K562 (cell line): ENCODE data around the gene AGK. TPM values are rescaled to one million over a fixed set of nuclear protein-coding genes. Genes with fewer than 3 reads are reported as not detected.

Source experiments
- ATAC-seq: fragments of 200-7000 bp; cut with Tn5 transposase; 3 replicates; pipeline ENCODE4 v1.9.1; 2020; ENCODE audit warnings: moderate library complexity
- Bru-seq: library from RNA; stranded (reverse); fragments of 400-500 nt; gene quantifications from one replicate; lab custom pipeline; 2021; lab: Mats Ljungman, UMichigan
- BruChase-seq, 2 experiments: library from RNA; stranded (reverse); fragments of 400-500 nt; gene quantifications; one replicate each; lab custom pipeline; 2021; lab: Mats Ljungman, UMichigan
- BruUV-seq: library from RNA; stranded (reverse); fragments of 400-500 nt; replicated peaks from 2 replicates; lab custom pipeline; 2021; lab: Mats Ljungman, UMichigan
- CTCF ChIA-PET: fragments of 300-600 bp; formaldehyde crosslinking; extraction: SDS; loops from one replicate; lab custom pipeline; 2021; ENCODE audit warnings: low intra/inter-chr PET ratio; lab: Yijun Ruan, JAX
- POLR2A ChIA-PET: fragments of 300-600, 350-650 bp; sonication (Branson Sonifier 250); formaldehyde crosslinking; extraction: SDS; loops from one replicate; lab custom pipeline; 2021; ENCODE audit warnings: antibody characterized with exemption, inconsistent platforms; lab: Yijun Ruan, JAX
- DNase-seq, 4 experiments: peaks; one replicate each; pipeline versions ENCODE4 v3.0.0 to v3.0.0-alpha.2; 2011 to 2018; ENCODE audit warnings: low spot score in 3 of 4, mixed read lengths in 3 of 4; ENCODE audit errors: extremely low read depth in 1 of 4
- FAIRE-seq: peaks from 2 replicates; lab custom pipeline; 2011; peaks lifted over from hg19 to GRCh38; lab: Jason Lieb, UNC
- H2AFZ ChIP-seq: 2 replicates; pipeline ENCODE4 v1.6.0; 2011; ENCODE audit warnings: low read depth, low read length, control low read depth, inconsistent platforms
- H3K27ac ChIP-seq: fragments of 200-600 bp; 3 replicates; pipeline ENCODE4 v1.8.0; 2011; ENCODE audit warnings: low read depth, mild to moderate bottlenecking, control low read depth, inconsistent platforms, low read length, moderate library complexity, mixed read lengths; ENCODE audit errors: extremely low read depth
- H3K27me3 ChIP-seq, 2 experiments: fragments of 300-600 bp in 1 of 2; 2 replicates in 1 of 2; 3 replicates in 1 of 2; pipeline versions ENCODE4 v1.6.0 to v1.8.0; 2011; ENCODE audit warnings: inconsistent platforms in 2 of 2, low read length in 2 of 2, mild to moderate bottlenecking in 1 of 2, mixed read lengths in 1 of 2, moderate library complexity in 1 of 2; ENCODE audit not compliant: control insufficient read depth in 2 of 2, insufficient read depth in 2 of 2
- H3K36me3 ChIP-seq: fragments of 300-600 bp; 3 replicates; pipeline ENCODE4 v1.8.0; 2011; ENCODE audit warnings: mild to moderate bottlenecking, low read length, inconsistent platforms; ENCODE audit not compliant: control insufficient read depth, insufficient read depth
- H3K4me1 ChIP-seq, 2 experiments: fragments of 200-600 bp in 1 of 2; replicated peaks in 1 of 2; 2 replicates in 1 of 2; 3 replicates in 1 of 2; pipeline versions ENCODE4 v1.5.1 to v1.8.0; 2011; ENCODE audit warnings: inconsistent platforms in 2 of 2, low read length in 2 of 2, mild to moderate bottlenecking in 1 of 2, mixed read lengths in 1 of 2, moderate library complexity in 1 of 2; ENCODE audit not compliant: control insufficient read depth in 2 of 2, insufficient read depth in 2 of 2
- H3K4me2 ChIP-seq: 2 replicates; pipeline ENCODE4 v1.6.1; 2011; ENCODE audit warnings: low read length, control low read depth, inconsistent platforms, mixed read lengths; ENCODE audit not compliant: insufficient read depth
- H3K4me3 ChIP-seq: fragments of 200-600 bp; sonication (generic), shearing (Covaris generic); 2 replicates; pipeline ENCODE4 v1.5.1; 2016; ENCODE audit warnings: control low read depth, inconsistent platforms
- H3K79me2 ChIP-seq: fragments of 200-600 bp; 3 replicates; pipeline ENCODE4 v1.8.0; 2011; ENCODE audit warnings: low read length, inconsistent platforms; ENCODE audit not compliant: control insufficient read depth, insufficient read depth
- H3K9ac ChIP-seq, 2 experiments: 2 replicates each; pipeline versions ENCODE4 v1.6.0 to v1.6.1; 2011; ENCODE audit warnings: low read depth in 2 of 2, low read length in 2 of 2, control low read depth in 1 of 2, inconsistent platforms in 1 of 2, mild to moderate bottlenecking in 1 of 2, mixed read lengths in 1 of 2; ENCODE audit not compliant: insufficient read depth in 1 of 2
- H3K9me1 ChIP-seq: one replicate; pipeline ENCODE4 v1.6.0; 2011; ENCODE audit warnings: inconsistent platforms, mild to moderate bottlenecking, low read length, moderate library complexity; ENCODE audit not compliant: control insufficient read depth, insufficient read depth
- H3K9me3 ChIP-seq: replicated peaks from 2 replicates; pipeline ENCODE4 v1.5.1; 2011; ENCODE audit warnings: low read depth, low read length, inconsistent platforms; ENCODE audit not compliant: control insufficient read depth, insufficient read depth
- H4K20me1 ChIP-seq: replicated peaks from 2 replicates; pipeline ENCODE4 v1.6.1; 2011; ENCODE audit warnings: low read length, inconsistent platforms, mixed read lengths; ENCODE audit not compliant: control insufficient read depth, insufficient read depth
- ADNP ChIP-seq: fragments of 200-800 bp; sonication (Bioruptor generic); IDR thresholded peaks from 2 replicates; pipeline ENCODE4 v1.6.1; 2016; ENCODE audit warnings: missing genetic modification characterization, missing compliant biosample characterization
- BACH1 ChIP-seq: fragments of 200-800 bp; sonication (Bioruptor generic); IDR thresholded peaks from 2 replicates; pipeline ENCODE4 v1.6.1; 2016; ENCODE audit warnings: missing genetic modification characterization, missing compliant biosample characterization
- CBX1 ChIP-seq: sonication (generic); IDR thresholded peaks from 2 replicates; pipeline ENCODE4 v1.6.1; 2016; ENCODE audit warnings: antibody characterized with exemption, low read depth, mild to moderate bottlenecking
- MCM7 ChIP-seq, 2 experiments: fragments of 450-650 bp; IDR thresholded peaks; 2 replicates each; pipeline ENCODE4 v1.6.1; 2016 to 2018
- RREB1 ChIP-seq: fragments of 250-450 bp; sonication (Bioruptor Pico); IDR thresholded peaks from 2 replicates; pipeline ENCODE4 v1.4.0; 2020
- TGIF2 ChIP-seq: sonication (generic); formaldehyde crosslinking; IDR thresholded peaks from 2 replicates; pipeline ENCODE4 v1.8.1; 2022; ENCODE audit warnings: mild to moderate bottlenecking, missing genetic modification reagents, moderate library complexity
- ZNF431 ChIP-seq: sonication (generic); formaldehyde crosslinking; IDR thresholded peaks from 2 replicates; pipeline ENCODE4 v1.8.0; 2022; ENCODE audit warnings: mild to moderate bottlenecking, missing genetic modification reagents
- WGBS: fragments of 100-300 bp; shearing (Covaris generic); methylation state at CpG from one replicate; pipeline ENCODE4 v1.1.6; 2016; ENCODE audit warnings: low coverage, mixed read lengths; ENCODE audit not compliant: insufficient coverage; ENCODE audit errors: missing lambda C conversion rate; 5-methylcytosine and 5-hydroxymethylcytosine counted together
- in situ Hi-C: fragments of 300-500 bp; cut with MboI; formaldehyde crosslinking; loops from 4 replicates; pipeline ENCODE4 v1.15.0; 2018; ENCODE audit warnings: inconsistent platforms, mixed read lengths
- intact Hi-C: fragments of 100-400 bp; cut with micrococcal nuclease; formaldehyde crosslinking; loops from 2 replicates; pipeline ENCODE4 v1.14.2; 2022
- long read RNA-seq, 3 experiments: library from polyadenylated mRNA in 2 of 3; library from RNA in 1 of 3; unstranded in 2 of 3; stranded (forward) in 1 of 3; transcript quantifications; one replicate each; pipeline ENCODE4 v2.0.0, GENCODE V29; 2019 to 2022
- polyA minus RNA-seq, 3 experiments: library from RNA; depleted of rRNA, polyadenylated mRNA; stranded (reverse); fragments of >200 nt; gene quantifications; 2 replicates each; pipeline ENCODE4 v1.2.3, GENCODE V29; 2011
- polyA plus RNA-seq, 8 experiments: library from polyadenylated mRNA; depleted of rRNA in 4 of 8; stranded (reverse) in 5 of 8; unstranded in 3 of 8; fragments of >200 nt; fragmentation: Nextera tagmentation in 2 of 8; fragmentation: Illumina TruSeq in 1 of 8; extraction: Ambion mirVana in 2 of 8; extraction: Trizol in 1 of 8; gene quantifications; 2 replicates each; pipeline versions ENCODE4 v1.2.1 to v1.2.3, GENCODE V29; 2011 to 2014; ENCODE audit warnings: inconsistent platforms in 1 of 8, missing spikeins in 1 of 8
- total RNA-seq, 7 experiments: library from RNA; depleted of rRNA in 6 of 7; stranded (reverse); fragments of >200 nt in 6 of 7; fragmentation: Illumina TruSeq in 2 of 7; extraction: Trizol in 2 of 7; gene quantifications; 2 replicates each; pipeline versions ENCODE4 v1.2.1 to v1.2.3, GENCODE V29; 2011 to 2021; ENCODE audit warnings: low replicate concordance in 1 of 7
- TF ChIP-seq, protein P1 (sequence below): IDR thresholded peaks from 3 replicates; pipeline ENCODE4 v1.6.1; 2011; ENCODE audit warnings: borderline replicate concordance, mild to moderate bottlenecking; ENCODE audit not compliant: insufficient read length, insufficient read depth

The AGK gene
- total RNA-seq (2011; cell fraction: chromatin; rRNA removed; ENCODE audit: low replicate concordance) = 132 and 175 TPM in 2 replicates
- 71.4 and 98.6 TPM in 2 replicates for total RNA-seq (2011; cell fraction: nucleolus; rRNA removed)
- total RNA-seq (2011; cell fraction: nucleoplasm; rRNA removed) = 110 and 155 TPM in 2 replicates
- total RNA-seq (2014; rRNA removed) = 64.0 and 81.9 TPM in 2 replicates
- 77.2 and 80.7 TPM in 2 replicates for total RNA-seq (2014; rRNA removed; fragmentation: Illumina TruSeq; extraction: Trizol)
- 64.4 and 71.8 TPM in 2 replicates for total RNA-seq (2015; rRNA removed; fragmentation: Illumina TruSeq; extraction: Trizol)
- 61.3 and 62.6 TPM in 2 replicates for total RNA-seq (2021)
- polyA plus RNA-seq (2011; rRNA removed) = 113 and 128 TPM in 2 replicates
- polyA plus RNA-seq (2011; cell fraction: cytosol; rRNA removed) = 56.2 and 89.6 TPM in 2 replicates
- polyA plus RNA-seq (2011; cell fraction: nucleus; rRNA removed) = 118 and 147 TPM in 2 replicates
- polyA plus RNA-seq (2012) = 38.3 and 38.8 TPM in 2 replicates
- 81.1 and 89.0 TPM in 2 replicates for polyA plus RNA-seq (2014; fragmentation: Illumina TruSeq; extraction: Trizol)
- polyA plus RNA-seq (2014; fragmentation: Nextera tagmentation; extraction: Ambion mirVana) = 100 to 1,000 TPM in 1 of 2 experiments, 10 to 100 TPM in 1; 50.7 to 102 TPM
- polyA plus RNA-seq (2014; rRNA removed) = 71.0 and 79.8 TPM in 2 replicates
- 121 and 131 TPM in 2 replicates for polyA minus RNA-seq (2011; rRNA and poly(A)+ RNA removed)
- 23.8 and 34.1 TPM in 2 replicates for polyA minus RNA-seq (2011; cell fraction: cytosol; rRNA and poly(A)+ RNA removed)
- polyA minus RNA-seq (2011; cell fraction: nucleus; rRNA and poly(A)+ RNA removed) = 93.0 and 109 TPM in 2 replicates
- percentile 83 among the genes with signal in this experiment for Bru-seq, nascent RNA
- percentile 85 among the genes with signal in this experiment for BruChase-seq, experiment 1, labeled RNA remaining after a 2-hour chase
- BruChase-seq, experiment 2, labeled RNA remaining after a 6-hour chase = percentile 80 among the genes with signal in this experiment
- long read RNA-seq, experiment 1, transcript AGK-201 (16 exons, 3,849 nt) = major isoform, 38 of 180 reads
- long read RNA-seq, experiment 1, partial matches to known transcripts = 122 of 180 reads
- long read RNA-seq, experiment 1, other reads (novel, unspliced or antisense) = 16 of 180 reads
- long read RNA-seq, experiment 2, partial matches to known transcripts = 28 of 50 reads
- long read RNA-seq, experiment 2, other reads (novel, unspliced or antisense) = 18 of 50 reads
- long read RNA-seq, experiment 3, transcript AGK-201 (16 exons, 3,849 nt) = major isoform, 9 of 34 reads
- long read RNA-seq, experiment 3, partial matches to known transcripts = 16 of 34 reads
- long read RNA-seq, experiment 3, other reads (novel, unspliced or antisense) = 8 of 34 reads

- CTCF ChIA-PET = no interaction called here
- peak; percentile 98 for ATAC-seq
- POLR2A ChIA-PET = interaction anchor here (0.9 to 1.6 kb wide), 7 partner anchors 8 to 852 kb away, joined by 3 to 5 read pairs (median 3); partner anchors contain the start of gene SSBP1
- Histone ChIP-seq H4K20me1 (no peaks in the 10 kb centered on the region), H3K9me1 (no peaks in the 10 kb centered on the region), H3K27ac (peak within 1 kb of the TSS; percentile 61), H3K27me3 (no peaks in the 10 kb centered on the region), H3K4me1 (peaks cover 8 to 12% of the 10 kb centered on the region in 2 experiments; a peak in 3 of 5 replicates), H2AFZ (peak within 1 kb of the TSS; percentile 96), H3K79me2 (peaks cover 25% of the 10 kb centered on the region), H3K36me3 (peaks cover 25% of the 10 kb centered on the region; the same call in 2 of the 3 replicates), H3K4me2 (peak within 1 kb of the TSS; percentile 93), H3K4me3 (peak within 1 kb of the TSS; percentile 97), H3K9me3 (no peaks in the 10 kb centered on the region), H3K9ac (peak within 1 kb of the TSS; percentile 78 to 96)
- intact Hi-C loops = loop anchor here (5.0 kb wide), 2 partner anchors 101 to 186 kb away; partner anchors contain the start of gene SSBP1
- FAIRE-seq = no peak
- BruUV-seq = no TSS peak
- peak; percentile 91 to 94 (median 92) for DNase-seq
- 3% methylated on average over 58 of the region's 66 CpGs for WGBS
- in situ Hi-C loops = no loop called here
- TF ChIP-seq ZNF431 = peak; percentile 76; the same call in 1 of the 2 replicates
- TF ChIP-seq ADNP (tag) = no peak
- TF ChIP-seq TGIF2 = no peak
- peak; percentile 67; the same call in 1 of the 2 replicates for TF ChIP-seq RREB1 (CRISPR knock-in tag)
- peak; percentile 98 for TF ChIP-seq CBX1
- no peak for TF ChIP-seq MCM7 (IDR thresholded peaks at IDR 0.05)
- TF ChIP-seq BACH1 = no peak
- TF ChIP-seq, protein P1, sequence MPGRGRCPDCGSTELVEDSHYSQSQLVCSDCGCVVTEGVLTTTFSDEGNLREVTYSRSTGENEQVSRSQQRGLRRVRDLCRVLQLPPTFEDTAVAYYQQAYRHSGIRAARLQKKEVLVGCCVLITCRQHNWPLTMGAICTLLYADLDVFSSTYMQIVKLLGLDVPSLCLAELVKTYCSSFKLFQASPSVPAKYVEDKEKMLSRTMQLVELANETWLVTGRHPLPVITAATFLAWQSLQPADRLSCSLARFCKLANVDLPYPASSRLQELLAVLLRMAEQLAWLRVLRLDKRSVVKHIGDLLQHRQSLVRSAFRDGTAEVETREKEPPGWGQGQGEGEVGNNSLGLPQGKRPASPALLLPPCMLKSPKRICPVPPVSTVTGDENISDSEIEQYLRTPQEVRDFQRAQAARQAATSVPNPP = no peak
These were observed at the start of gene AGK for GRCh38 chr7:141551094-141551781. TSS of gene AGK (plus strand) at chr7:141551410. CDS start at chr7:141555467, 4,057 bp downstream.
